ENCODE results near the gene CRIP2. TPM values are rescaled to one million over a fixed set of nuclear protein-coding genes. Genes with fewer than 3 reads are reported as not detected.
A peak's percentile ranks its signal among the peaks of the same experiment; 100 is the strongest.

CRIP2 gene
- total and polyA plus RNA-seq, 2 donors (not counting 3 experiments of a cell fraction or from before 2014, with no cell fraction given), result 322 to 954 TPM

GRCh38 chr14:105489542-105490266, 15.1 kb downstream of the CRIP2 start:
- dilution Hi-C loops (cut with MboI; ENCODE audit: extremely low pct_ligation_motif_present, low sequenced_read_pairs) (no loop called here), intact Hi-C loops (cut with micrococcal nuclease) (loop anchor here (1.0 to 5.0 kb wide), 10 partner anchors 8 to 812 kb away; partner anchors contain the start of genes BRF1, CRIP2 and TEX22)
- ChIA-PET CTCF (interaction anchor here (0.5 to 5.1 kb wide), 33 partner anchors 8 to 446 kb away, joined by 3 to 239 read pairs (median 6); partner anchors contain the start of genes BRF1, BTBD6, NUDT14 and PACS2), POLR2A (interaction anchor here (0.7 to 1.4 kb wide), 4 partner anchors 9 to 119 kb away, joined by 3 to 9 read pairs (median 4); no protein-coding TSS in a partner anchor)
- DNase-seq (ENCODE audit: low read depth, low spot score), result peak; percentile 85
- no peaks in the 10 kb centered on the region for H3K36me3 ChIP-seq (ENCODE audit: control insufficient read depth in 2 of 2, extremely low read depth in 1 of 2, insufficient read depth in 2 of 2, low read length in 2 of 2)
- peak overlapping the region; percentile 84 for H2AFZ ChIP-seq (ENCODE audit: low read depth, low read length)
- no TSS peak for BruUV-seq (replicated peaks)
- no peaks in the 10 kb centered on the region for H4K20me1 ChIP-seq (replicated peaks; ENCODE audit: control insufficient read depth, extremely low read depth, insufficient read depth, low read length)
- peaks cover 0 to 12% of the 10 kb centered on the region in 2 experiments for H3K27me3 ChIP-seq (ENCODE audit: control insufficient read depth in 2 of 2, insufficient read depth in 2 of 2, low read length in 2 of 2)
- peaks cover 2% of the 10 kb centered on the region for H3K4me1 ChIP-seq (ENCODE audit: control insufficient read depth, extremely low read depth, insufficient read depth, low read length)
- TF ChIP-seq POLR2A (IDR thresholded peaks at IDR 0.05; ENCODE audit: low read depth, low read length), result no peak
- peak; percentile 59 to 76 for TF ChIP-seq CTCF (IDR thresholded peaks at IDR 0.05; ENCODE audit: extremely low read depth in 1 of 2, insufficient read depth in 1 of 2, low read depth in 1 of 2, low read length in 2 of 2)
- TF ChIP-seq MAX (IDR thresholded peaks at IDR 0.05; ENCODE audit: insufficient read depth, insufficient read length), result no peak
- TF ChIP-seq POLR2AphosphoS5 (IDR thresholded peaks at IDR 0.05; ENCODE audit: insufficient read depth, low read depth, low read length), result no peak
- peak; percentile 16 for TF ChIP-seq EZH2 (IDR thresholded peaks at IDR 0.05; ENCODE audit: borderline replicate concordance, low read depth, low read length, severe bottlenecking)
- TF ChIP-seq FOS (IDR thresholded peaks at IDR 0.05; ENCODE audit: borderline replicate concordance, insufficient read depth, low read length), result no peak
- no peak for TF ChIP-seq MYC (IDR thresholded peaks at IDR 0.05; ENCODE audit: low read depth, low read length)
- no peak for TF ChIP-seq JUN (IDR thresholded peaks at IDR 0.05; ENCODE audit: borderline replicate concordance, insufficient read depth, insufficient read length, low read depth)
- no peak for TF ChIP-seq GATA2 (IDR thresholded peaks at IDR 0.05; ENCODE audit: insufficient read depth, insufficient read length, low read depth, low read length)
- H3K9ac ChIP-seq (replicated peaks; ENCODE audit: extremely low read depth, insufficient read depth, low read length), result peak overlapping the region; percentile 84
- FAIRE-seq, result peak; percentile 87
- H3K9me1 ChIP-seq (replicated peaks; ENCODE audit: control insufficient read depth, extremely low read depth, insufficient read depth, low read length), result no peaks in the 10 kb centered on the region
- H3K79me2 ChIP-seq (ENCODE audit: control insufficient read depth, insufficient read depth, low read length), result peaks cover 3% of the 10 kb centered on the region
- H3K4me3 ChIP-seq (replicated peaks in 1 of 3; ENCODE audit: insufficient read depth in 1 of 3, low read depth in 1 of 3, low read length in 3 of 3), result peak overlapping the region; percentile 46 to 67 (median 51)
- H3K27ac ChIP-seq (ENCODE audit: insufficient read depth, low read depth, low read length), result peak overlapping the region; percentile 82
- H3K9me3 ChIP-seq (replicated peaks; ENCODE audit: control insufficient read depth, insufficient read depth, low read length), result no peaks in the 10 kb centered on the region
- peak overlapping the region; percentile 75 for H3K4me2 ChIP-seq (ENCODE audit: insufficient read depth, low read length)

Data from endothelial cell of umbilical vein (primary cell).